ENCODE data around the gene CCNJL.
"Not testable (repeated sequence)": the region's sequence is repeated elsewhere in the genome, so short reads cannot be mapped to it uniquely, and the experiment has no call there.

Gene CCNJL, protein sequence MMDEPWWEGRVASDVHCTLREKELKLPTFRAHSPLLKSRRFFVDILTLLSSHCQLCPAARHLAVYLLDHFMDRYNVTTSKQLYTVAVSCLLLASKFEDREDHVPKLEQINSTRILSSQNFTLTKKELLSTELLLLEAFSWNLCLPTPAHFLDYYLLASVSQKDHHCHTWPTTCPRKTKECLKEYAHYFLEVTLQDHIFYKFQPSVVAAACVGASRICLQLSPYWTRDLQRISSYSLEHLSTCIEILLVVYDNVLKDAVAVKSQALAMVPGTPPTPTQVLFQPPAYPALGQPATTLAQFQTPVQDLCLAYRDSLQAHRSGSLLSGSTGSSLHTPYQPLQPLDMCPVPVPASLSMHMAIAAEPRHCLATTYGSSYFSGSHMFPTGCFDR

GRCh38 chr5:160312134-160312959 is at the start of gene CCNJL:
TSS of gene CCNJL (minus strand) at chr5:160312564. CDS start at chr5:160311923, 641 bp downstream.
- no peak for DNase-seq

DNA sequence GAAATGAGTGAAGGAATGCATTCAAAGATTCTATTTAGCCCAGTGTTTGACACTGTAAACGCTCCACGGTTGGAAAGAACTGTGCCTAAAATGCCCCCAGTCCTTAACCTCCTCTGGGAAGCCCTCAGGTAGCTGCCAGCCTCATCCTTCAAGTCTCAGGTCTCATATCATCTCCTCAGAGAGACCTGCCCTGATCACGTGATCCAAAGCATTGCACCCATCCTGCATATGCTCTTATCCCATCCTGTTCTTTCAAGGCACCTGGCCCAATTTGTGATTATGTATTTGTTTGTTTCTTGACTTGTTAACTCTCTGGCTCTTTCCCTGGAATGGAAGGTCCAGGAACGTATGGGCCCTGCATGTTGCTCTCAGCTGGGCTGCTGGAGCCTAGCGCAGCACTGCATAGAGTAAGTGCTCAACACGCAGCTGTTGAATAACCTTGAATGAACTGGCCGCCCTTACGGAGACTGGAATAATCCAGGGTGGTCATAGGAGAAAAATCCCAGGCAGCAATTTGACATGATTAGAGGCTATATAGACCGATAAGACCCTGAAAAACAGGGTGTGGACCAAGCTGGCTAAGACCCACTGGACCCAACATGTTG is 49.4 kb upstream of the CCNJL start:
- no peak for DNase-seq

- DNase-seq = no peak
Measured at GRCh38 chr5:160360310-160360709, 47.9 kb upstream of the CCNJL start.

- DNase-seq = no peak
Measured at GRCh38 chr5:160359816-160360215, 47.5 kb upstream of the CCNJL start.

DNA sequence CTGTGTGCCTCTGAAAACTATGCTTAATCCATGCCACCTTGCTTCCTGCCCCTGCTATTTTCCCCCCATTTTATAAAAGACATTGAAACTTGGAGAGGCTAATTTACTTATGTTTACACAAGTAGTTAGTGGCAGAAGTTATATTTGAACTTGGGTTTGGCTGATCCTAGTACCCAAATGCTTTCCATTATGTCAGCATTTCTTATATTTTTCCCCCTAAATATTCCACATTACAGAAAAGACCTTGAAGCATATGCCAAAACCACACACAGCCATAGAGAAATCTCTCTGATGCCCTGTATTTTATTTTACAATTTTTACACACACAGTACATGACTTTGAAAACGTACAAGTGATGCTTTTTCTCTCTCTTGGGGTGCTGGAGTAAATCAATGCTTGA is 46.9 kb upstream of the CCNJL start:
- no peak for DNase-seq

- DNase-seq = no peak
Measured at GRCh38 chr5:160357861-160358411, 45.6 kb upstream of the CCNJL start.

- no peak for DNase-seq
Measured at GRCh38 chr5:160357394-160357793, 45.0 kb upstream of the CCNJL start.

- no peak for DNase-seq
Measured at GRCh38 chr5:160356550-160357347, 44.4 kb upstream of the CCNJL start.

DNA sequence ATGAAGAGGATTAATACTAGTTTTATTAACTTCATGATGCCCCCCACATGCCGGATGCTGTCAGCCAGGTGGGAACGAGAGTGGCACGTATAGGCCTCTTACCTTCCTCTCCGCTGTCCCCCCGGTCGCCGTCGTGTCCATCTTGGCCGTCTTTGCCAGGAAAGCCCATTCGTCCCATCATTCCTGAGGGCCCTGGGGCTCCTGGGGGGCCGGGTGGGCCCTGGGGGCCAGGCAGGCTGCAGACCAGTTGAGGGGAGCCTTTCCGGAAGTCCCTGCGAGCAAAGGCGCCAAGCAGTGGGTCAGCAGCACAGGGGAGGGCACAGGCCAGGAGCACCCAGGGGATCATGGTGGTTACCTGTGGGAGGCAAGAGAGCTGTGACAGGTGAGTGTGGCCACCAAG is 42.3 kb upstream of the CCNJL start:
- DNase-seq = no peak

GRCh38 chr5:160353379-160353778 is 41.0 kb upstream of the CCNJL start:
- no peak for DNase-seq

- no peak for DNase-seq
Measured at GRCh38 chr5:160352308-160352707, 39.9 kb upstream of the CCNJL start.

DNA sequence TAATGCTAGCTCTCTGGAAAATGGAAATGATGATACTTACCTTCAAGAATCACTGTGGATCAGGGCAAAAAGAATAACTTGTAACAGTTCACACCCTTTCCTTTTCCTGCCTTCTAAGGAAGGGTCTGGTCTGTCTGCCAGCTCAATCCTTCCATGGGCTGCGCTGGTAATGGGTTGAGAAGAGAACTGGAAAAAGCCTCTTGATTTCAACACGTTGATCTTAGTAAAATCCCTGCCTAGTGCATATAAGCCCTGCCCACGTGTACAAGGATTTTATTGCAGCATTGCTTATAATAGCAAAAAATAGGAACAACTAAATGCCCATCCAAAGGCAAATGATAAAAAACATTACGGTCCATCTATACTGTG is 37.6 kb upstream of the CCNJL start:
- DNase-seq = no peak

- no peak for DNase-seq
Measured at GRCh38 chr5:160349249-160349934, 37.0 kb upstream of the CCNJL start.

DNA sequence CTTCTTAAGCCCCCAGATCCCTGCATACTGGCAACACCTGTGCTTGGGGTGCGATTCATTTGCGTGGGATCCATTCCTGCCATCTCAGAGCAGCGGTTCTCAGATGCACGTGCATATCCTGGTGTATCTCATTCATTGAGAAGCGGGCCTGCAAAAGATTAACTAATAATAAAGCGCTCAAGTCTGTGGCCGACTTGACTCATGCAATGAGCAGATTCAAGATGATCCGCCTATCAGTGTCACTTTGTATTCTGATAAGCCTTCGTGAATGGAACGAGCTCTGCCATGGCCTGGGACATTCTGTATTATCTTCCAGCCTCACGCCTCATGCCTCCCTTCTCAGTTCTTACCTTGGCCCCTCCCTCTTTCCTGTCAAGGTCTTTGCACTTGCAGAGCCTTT is 35.7 kb upstream of the CCNJL start:
- DNase-seq = no peak

- no peak for DNase-seq
Measured at GRCh38 chr5:160347448-160347847, 35.1 kb upstream of the CCNJL start.

DNA sequence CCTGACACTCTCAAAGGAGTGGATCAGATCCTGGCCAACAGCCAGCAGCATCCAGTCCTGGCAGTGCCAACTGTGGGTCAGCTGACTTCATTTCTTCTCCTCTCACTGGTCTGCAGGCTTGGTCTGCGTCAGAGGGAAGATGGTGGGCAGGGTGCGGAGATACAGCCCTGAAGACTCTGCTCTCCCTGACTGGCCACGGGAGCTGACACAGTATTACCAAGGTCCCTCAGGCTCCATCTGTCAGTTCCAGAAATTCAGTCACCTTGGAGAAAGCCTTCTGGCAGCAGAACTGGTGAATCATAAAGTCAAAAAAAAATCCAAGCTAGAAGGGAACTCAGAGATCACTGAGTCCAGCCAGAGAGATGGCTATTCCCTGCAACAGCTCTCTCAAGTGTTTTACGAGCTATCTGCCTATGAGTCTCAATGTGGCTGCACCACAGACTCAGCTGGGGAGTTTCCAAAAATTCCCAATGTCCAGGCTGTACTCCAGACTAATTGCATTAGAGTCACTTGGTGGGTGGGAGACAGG is 30.1 kb upstream of the CCNJL start:
- no peak for DNase-seq

DNA sequence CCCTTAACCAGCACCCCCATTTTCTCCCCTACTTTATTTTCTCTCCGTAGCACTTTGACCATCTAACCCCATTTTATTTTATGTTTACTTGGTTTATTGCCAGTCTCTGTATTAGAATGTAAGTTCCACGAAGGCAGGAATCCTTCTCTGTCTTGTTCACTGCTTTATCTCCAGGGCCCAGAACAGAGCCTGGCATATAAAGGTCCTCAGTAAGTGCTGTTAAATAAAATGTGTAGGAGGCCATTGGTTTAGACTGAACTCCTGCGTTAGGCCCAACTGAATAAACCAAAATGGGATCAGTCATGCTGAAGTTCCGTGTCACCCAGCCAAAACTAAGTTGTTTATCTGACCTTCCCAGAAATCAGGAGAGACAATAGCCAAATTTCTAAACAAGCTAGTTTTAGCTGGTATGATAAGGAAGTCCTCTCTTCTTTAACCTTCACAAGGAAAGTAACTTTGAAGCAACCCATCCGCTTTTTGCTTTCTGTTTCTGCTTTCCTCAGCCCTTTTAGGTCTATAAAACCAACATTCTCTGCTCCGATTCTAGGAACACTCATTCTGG is 29.0 kb upstream of the CCNJL start:
- DNase-seq = no peak

- DNase-seq = not testable (repeated sequence)
Measured at GRCh38 chr5:160340513-160340912, 28.1 kb upstream of the CCNJL start.

DNA sequence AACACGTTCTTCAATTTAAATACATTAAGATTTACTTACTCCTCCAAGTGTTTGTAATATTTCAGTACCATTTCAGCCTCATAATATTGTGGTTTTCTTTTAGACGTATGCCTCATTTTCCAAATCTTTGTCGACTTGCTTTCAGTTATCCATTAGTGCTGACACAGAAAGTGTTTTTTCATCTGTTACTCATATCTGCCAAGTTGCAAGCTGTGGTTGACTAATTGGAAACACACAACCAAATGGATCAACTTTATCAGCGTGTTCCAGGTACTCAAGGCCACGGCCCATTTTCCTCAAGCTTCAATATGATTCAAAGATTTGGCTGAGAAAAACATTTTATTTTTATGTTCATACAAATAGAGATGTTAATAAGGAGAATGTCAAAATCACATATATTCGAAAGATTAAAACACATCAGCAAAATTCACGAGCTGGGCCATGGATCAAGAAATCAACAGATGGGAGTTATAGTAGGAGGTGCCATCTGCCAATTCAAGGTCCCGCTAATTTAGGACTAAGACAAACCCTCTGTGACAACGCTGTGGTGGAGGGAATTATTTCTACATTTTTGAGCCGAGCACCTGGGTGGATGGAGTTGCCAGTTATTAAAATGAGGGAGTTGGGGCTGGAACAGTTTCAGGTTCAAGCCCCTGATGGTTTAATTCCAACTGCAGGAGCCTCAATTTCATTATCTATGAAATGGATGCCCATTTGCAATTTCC is 27.2 kb upstream of the CCNJL start:
- no peak for DNase-seq

DNA sequence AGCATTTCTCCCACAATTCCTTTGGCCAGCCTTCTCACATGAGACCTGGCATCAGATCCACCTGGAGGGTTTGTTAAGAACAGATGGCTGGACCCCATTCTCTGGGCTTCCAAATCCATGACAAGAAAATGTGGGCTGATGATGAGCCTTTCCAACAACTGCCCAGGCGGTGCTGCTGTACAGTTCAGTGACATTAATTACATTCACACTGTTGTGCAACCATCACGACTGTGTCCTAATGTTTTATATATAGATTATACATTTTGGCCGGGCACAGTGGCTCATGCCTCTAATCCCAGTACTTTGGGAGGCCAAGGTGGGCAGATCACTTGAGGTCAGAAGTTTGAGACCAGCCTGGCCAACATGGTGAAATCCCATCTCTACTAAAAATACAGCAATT is 22.4 kb upstream of the CCNJL start:
- not testable (repeated sequence) for DNase-seq

DNA sequence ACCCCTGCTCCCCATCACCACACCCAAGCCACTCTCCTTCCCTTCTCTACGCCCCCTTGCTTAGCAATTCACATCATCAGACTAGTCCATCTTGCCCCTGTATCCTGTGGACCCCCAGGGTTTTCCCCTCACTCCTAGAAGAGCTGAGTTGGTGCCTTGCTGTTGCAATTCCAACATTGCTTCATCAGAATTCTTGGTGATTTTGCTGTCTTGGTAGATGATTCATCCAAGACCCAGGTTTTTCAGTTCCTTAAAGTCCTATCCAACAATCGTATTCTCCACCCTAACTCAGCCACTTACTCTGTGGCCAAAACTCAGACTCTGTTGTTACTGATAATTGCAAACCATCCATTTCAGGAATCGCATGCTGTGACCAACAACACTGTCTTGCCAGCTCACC is 21.4 kb upstream of the CCNJL start:
- no peak for DNase-seq
